ENCODE data around the gene PDZRN3. TPM values are rescaled to one million over a fixed set of nuclear protein-coding genes. Genes with fewer than 3 reads are reported as not detected.

The PDZRN3 gene
- total and polyA plus RNA-seq, 2 donors (not counting 3 experiments of a cell fraction or from before 2014, with no cell fraction given): not detected

GRCh38 chr3:73447111-73447510, 177.6 kb downstream of the PDZRN3 start:
- intact Hi-C loops (cut with micrococcal nuclease): no loop called here
- no TSS peak for BruUV-seq (replicated peaks)
- CTCF ChIA-PET: no interaction called here
- H3K36me3 ChIP-seq (ENCODE audit: control insufficient read depth in 2 of 2, extremely low read depth in 1 of 2, insufficient read depth in 2 of 2, low read length in 2 of 2): no peaks in the 10 kb centered on the region
- H2AFZ ChIP-seq (ENCODE audit: low read depth, low read length): no peak overlapping the region
- H3K27me3 ChIP-seq (ENCODE audit: control insufficient read depth in 2 of 2, insufficient read depth in 2 of 2, low read length in 2 of 2): no peaks in the 10 kb centered on the region
- no peaks in the 10 kb centered on the region for H3K9me3 ChIP-seq (replicated peaks; ENCODE audit: control insufficient read depth, insufficient read depth, low read length)
- TF ChIP-seq CTCF (IDR thresholded peaks at IDR 0.05; ENCODE audit: extremely low read depth in 1 of 2, insufficient read depth in 1 of 2, low read depth in 1 of 2, low read length in 2 of 2) (no peak), GATA2 (IDR thresholded peaks at IDR 0.05; ENCODE audit: insufficient read depth, insufficient read length, low read depth, low read length) (no peak), MYC (IDR thresholded peaks at IDR 0.05; ENCODE audit: low read depth, low read length) (no peak), JUN (IDR thresholded peaks at IDR 0.05; ENCODE audit: borderline replicate concordance, insufficient read depth, insufficient read length, low read depth) (no peak), FOS (IDR thresholded peaks at IDR 0.05; ENCODE audit: borderline replicate concordance, insufficient read depth, low read length) (no peak), EZH2 (IDR thresholded peaks at IDR 0.05; ENCODE audit: borderline replicate concordance, low read depth, low read length, severe bottlenecking) (no peak), POLR2AphosphoS5 (IDR thresholded peaks at IDR 0.05; ENCODE audit: insufficient read depth, low read depth, low read length) (no peak), POLR2A (IDR thresholded peaks at IDR 0.05; ENCODE audit: low read depth, low read length) (no peak)
- TF ChIP-seq, protein P1, sequence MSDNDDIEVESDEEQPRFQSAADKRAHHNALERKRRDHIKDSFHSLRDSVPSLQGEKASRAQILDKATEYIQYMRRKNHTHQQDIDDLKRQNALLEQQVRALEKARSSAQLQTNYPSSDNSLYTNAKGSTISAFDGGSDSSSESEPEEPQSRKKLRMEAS (IDR thresholded peaks at IDR 0.05; ENCODE audit: insufficient read depth, insufficient read length): no peak
- no peaks in the 10 kb centered on the region for H4K20me1 ChIP-seq (replicated peaks; ENCODE audit: control insufficient read depth, extremely low read depth, insufficient read depth, low read length)
- dilution Hi-C loops (cut with MboI; ENCODE audit: extremely low pct_ligation_motif_present, low sequenced_read_pairs): no loop called here
- POLR2A ChIA-PET: no interaction called here
- FAIRE-seq (no peak), DNase-seq (ENCODE audit: low read depth, low spot score) (no peak)
- no peak overlapping the region for H3K4me3 ChIP-seq (replicated peaks in 1 of 3; ENCODE audit: insufficient read depth in 1 of 3, low read depth in 1 of 3, low read length in 3 of 3)
- no peak overlapping the region for H3K4me2 ChIP-seq (ENCODE audit: insufficient read depth, low read length)
- no peak overlapping the region for H3K9ac ChIP-seq (replicated peaks; ENCODE audit: extremely low read depth, insufficient read depth, low read length)
- no peaks in the 10 kb centered on the region for H3K4me1 ChIP-seq (ENCODE audit: control insufficient read depth, extremely low read depth, insufficient read depth, low read length)
- no peaks in the 10 kb centered on the region for H3K9me1 ChIP-seq (replicated peaks; ENCODE audit: control insufficient read depth, extremely low read depth, insufficient read depth, low read length)
- H3K79me2 ChIP-seq (ENCODE audit: control insufficient read depth, insufficient read depth, low read length): no peaks in the 10 kb centered on the region
- no peak overlapping the region for H3K27ac ChIP-seq (ENCODE audit: insufficient read depth, low read depth, low read length)
